Right lobe of liver (tissue), 4 donors: ENCODE measurements around the gene ACTR10.

ENCODE experiments used
- POLR2A ChIP-seq: fragments of 450-650 bp; IDR thresholded peaks from one replicate; pipeline ENCODE4 v1.6.1; 2017; ENCODE audit warnings: antibody characterized with exemption, mild to moderate bottlenecking
- TF ChIP-seq, protein P1 (sequence below), 4 donors: fragments of 200-600 bp in 3 of 4; fragments of 450-650 bp in 1 of 4; IDR thresholded peaks; one replicate each; pipeline versions ENCODE4 v1.5.1 to v1.8.0; 2016 to 2022; ENCODE audit warnings: antibody characterized with exemption in 4 of 4, mild to moderate bottlenecking in 2 of 4
- donor health status: DM: no; HTN: no; CAD: no.
- donor health status: DM: no; HTN: no; CAD: no.
- donor health status: DM: no; HTN: yes; CAD: no.

DNA sequence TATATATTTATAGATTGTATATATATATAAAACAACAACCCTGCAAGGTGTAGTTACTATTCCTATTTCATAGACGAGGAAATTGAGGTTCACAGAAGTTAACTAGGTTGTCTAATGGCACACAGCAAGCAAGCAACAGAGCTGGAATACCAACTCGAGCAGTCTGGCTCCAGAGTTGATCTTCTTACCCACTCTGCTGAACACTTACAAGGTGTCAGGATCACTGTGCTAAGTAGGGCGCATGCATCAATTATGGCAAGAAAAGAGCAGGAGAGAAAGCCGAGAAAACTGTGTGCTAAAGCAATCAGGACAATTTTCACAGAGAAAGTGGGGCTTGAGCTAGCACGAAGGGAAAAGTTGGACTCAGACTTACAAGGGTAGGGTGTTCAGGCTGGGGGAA is 32.1 kb upstream of the ACTR10 start:
- TF ChIP-seq, protein P1, sequence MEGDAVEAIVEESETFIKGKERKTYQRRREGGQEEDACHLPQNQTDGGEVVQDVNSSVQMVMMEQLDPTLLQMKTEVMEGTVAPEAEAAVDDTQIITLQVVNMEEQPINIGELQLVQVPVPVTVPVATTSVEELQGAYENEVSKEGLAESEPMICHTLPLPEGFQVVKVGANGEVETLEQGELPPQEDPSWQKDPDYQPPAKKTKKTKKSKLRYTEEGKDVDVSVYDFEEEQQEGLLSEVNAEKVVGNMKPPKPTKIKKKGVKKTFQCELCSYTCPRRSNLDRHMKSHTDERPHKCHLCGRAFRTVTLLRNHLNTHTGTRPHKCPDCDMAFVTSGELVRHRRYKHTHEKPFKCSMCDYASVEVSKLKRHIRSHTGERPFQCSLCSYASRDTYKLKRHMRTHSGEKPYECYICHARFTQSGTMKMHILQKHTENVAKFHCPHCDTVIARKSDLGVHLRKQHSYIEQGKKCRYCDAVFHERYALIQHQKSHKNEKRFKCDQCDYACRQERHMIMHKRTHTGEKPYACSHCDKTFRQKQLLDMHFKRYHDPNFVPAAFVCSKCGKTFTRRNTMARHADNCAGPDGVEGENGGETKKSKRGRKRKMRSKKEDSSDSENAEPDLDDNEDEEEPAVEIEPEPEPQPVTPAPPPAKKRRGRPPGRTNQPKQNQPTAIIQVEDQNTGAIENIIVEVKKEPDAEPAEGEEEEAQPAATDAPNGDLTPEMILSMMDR (IDR thresholded peaks at IDR 0.05), result no peak
- TF ChIP-seq POLR2A, result no peak
